Neural cell (in vitro differentiated cells): ENCODE results near the gene FARP1. TPM values are rescaled to one million over a fixed set of nuclear protein-coding genes. Genes with fewer than 3 reads are reported as not detected.

Experiments used
- H2AFZ ChIP-seq: fragments of 200-600, 300-800 bp; sonication (generic), shearing (Covaris generic); 2 replicates; pipeline ENCODE4 v1.6.0; 2014; ENCODE audit warnings: low read depth, mild to moderate bottlenecking, antibody characterized with exemption, low read length, moderate library complexity
- H3F3A ChIP-seq: fragments of 200-600 bp; shearing (Covaris generic); 2 replicates; pipeline ENCODE4 v1.6.1; 2016; ENCODE audit warnings: mild to moderate bottlenecking, moderate library complexity, mixed read lengths, antibody characterized with exemption, low read length; ENCODE audit not compliant: insufficient read depth, poor library complexity, severe bottlenecking
- H3K27ac ChIP-seq: fragments of 200-600, 300-800 bp; sonication (generic), shearing (Covaris generic); 2 replicates; pipeline ENCODE4 v1.5.1; 2014; ENCODE audit warnings: mild to moderate bottlenecking, low read length, moderate library complexity
- H3K27me3 ChIP-seq: fragments of 300-800, 200-600 bp; sonication (generic), shearing (Covaris generic); 2 replicates; pipeline ENCODE4 v1.6.0; 2014; ENCODE audit warnings: mild to moderate bottlenecking, low read depth, low read length, moderate library complexity; ENCODE audit not compliant: insufficient read depth
- H3K36me3 ChIP-seq: fragments of 300-800, 200-600 bp; sonication (generic), shearing (Covaris generic); 2 replicates; pipeline ENCODE4 v1.5.1; 2014; ENCODE audit warnings: mild to moderate bottlenecking, antibody characterized with exemption, low read length, moderate library complexity; ENCODE audit not compliant: insufficient read depth
- H3K4me2 ChIP-seq: fragments of 300-800, 200-600 bp; sonication (generic), shearing (Covaris generic); 2 replicates; pipeline ENCODE4 v1.6.0; 2014; ENCODE audit warnings: mild to moderate bottlenecking, low read length
- H3K4me3 ChIP-seq: fragments of 300-800, 200-600 bp; sonication (generic), shearing (Covaris generic); 2 replicates; pipeline ENCODE4 v1.5.1; 2014; ENCODE audit warnings: mild to moderate bottlenecking, low read length, moderate library complexity
- H3K79me2 ChIP-seq: fragments of 200-600 bp; shearing (Covaris generic); replicated peaks from 2 replicates; pipeline ENCODE4 v1.6.0; 2014; ENCODE audit warnings: mild to moderate bottlenecking, low read length, moderate library complexity; ENCODE audit not compliant: insufficient read depth
- H3K9ac ChIP-seq: fragments of 300-800, 200-600 bp; sonication (generic), shearing (Covaris generic); 2 replicates; pipeline ENCODE4 v1.6.1; 2016; ENCODE audit warnings: mild to moderate bottlenecking, low read length, mixed read lengths
- H3K9me2 ChIP-seq: fragments of 200-600 bp; shearing (Covaris generic); 2 replicates; pipeline ENCODE4 v1.6.1; 2016; ENCODE audit warnings: mild to moderate bottlenecking, low read length, mixed read lengths; ENCODE audit not compliant: insufficient read depth
- H3K9me3 ChIP-seq: fragments of 200-600, 300-800 bp; sonication (generic), shearing (Covaris generic); 2 replicates; pipeline ENCODE4 v1.6.1; 2016; ENCODE audit warnings: mild to moderate bottlenecking, mixed run types, low read length, moderate library complexity, mixed read lengths
- H4K20me1 ChIP-seq: fragments of 200-600 bp; shearing (Covaris generic); 2 replicates; pipeline ENCODE4 v1.6.1; 2016; ENCODE audit warnings: mild to moderate bottlenecking, mixed run types; ENCODE audit not compliant: insufficient read depth
- EP300 ChIP-seq: fragments of 450-650 bp; conservative IDR thresholded peaks from 2 replicates; pipeline ENCODE4 v1.6.1; 2014; ENCODE audit warnings: antibody characterized with exemption, mild to moderate bottlenecking, moderate library complexity; ENCODE audit not compliant: poor library complexity, severe bottlenecking
- EZH2 ChIP-seq: fragments of 200-600, 300-800 bp; shearing (Covaris generic), sonication (generic); IDR thresholded peaks from 2 replicates; pipeline ENCODE4 v1.6.1; 2014; ENCODE audit warnings: antibody characterized with exemption, low read length, borderline replicate concordance, mild to moderate bottlenecking; ENCODE audit not compliant: insufficient read depth, poor library complexity, severe bottlenecking
- MXI1 ChIP-seq: fragments of 450-650 bp; conservative IDR thresholded peaks from 2 replicates; pipeline ENCODE4 v1.6.1; 2014; ENCODE audit warnings: antibody characterized with exemption, mild to moderate bottlenecking; ENCODE audit not compliant: poor library complexity, severe bottlenecking
- POLR2AphosphoS5 ChIP-seq: IDR thresholded peaks from 2 replicates; pipeline ENCODE4 v1.6.1; 2012
- RAD21 ChIP-seq: fragments of 450-650 bp; conservative IDR thresholded peaks from 2 replicates; pipeline ENCODE4 v1.6.1; 2014; ENCODE audit warnings: antibody characterized with exemption, mild to moderate bottlenecking, moderate library complexity
- SMC3 ChIP-seq: fragments of 450-650 bp; conservative IDR thresholded peaks from 2 replicates; pipeline ENCODE4 v1.6.1; 2014; ENCODE audit warnings: antibody characterized with exemption, mild to moderate bottlenecking, moderate library complexity; ENCODE audit not compliant: poor library complexity
- TAF1 ChIP-seq: IDR thresholded peaks from 2 replicates; pipeline ENCODE4 v1.6.1; 2012; ENCODE audit warnings: low read depth
- polyA plus RNA-seq: library from polyadenylated mRNA; depleted of rRNA; stranded (reverse); fragments of >200 nt; gene quantifications from 2 replicates; pipeline ENCODE4 v1.2.3, GENCODE V29; 2014
- TF ChIP-seq, protein P1 (sequence below): fragments of 450-650 bp; IDR thresholded peaks from 2 replicates; pipeline ENCODE4 v1.5.1; 2014; ENCODE audit warnings: antibody characterized with exemption, mild to moderate bottlenecking, moderate library complexity; ENCODE audit not compliant: poor library complexity, severe bottlenecking
- TF ChIP-seq, protein P2 (sequence below): IDR thresholded peaks from 2 replicates; pipeline ENCODE4 v1.6.1; 2012; ENCODE audit warnings: borderline replicate concordance

The FARP1 gene
- polyA plus RNA-seq, 1 donor from 2014 or later = 19.7 TPM

- Histone ChIP-seq H3K9me3 (no peaks in the 10 kb centered on the region), H3K27ac (no peak overlapping the region), H2AFZ (no peak overlapping the region), H3K4me3 (no peak overlapping the region), H3K36me3 (no peaks in the 10 kb centered on the region), H3K9ac (no peak overlapping the region), H3K27me3 (no peaks in the 10 kb centered on the region), H3K9me2 (no peaks in the 10 kb centered on the region), H4K20me1 (no peaks in the 10 kb centered on the region), H3F3A (no peaks in the 10 kb centered on the region), H3K4me2 (no peak overlapping the region), H3K79me2 (no peaks in the 10 kb centered on the region)
- TF ChIP-seq EP300 (no peak), POLR2AphosphoS5 (no peak), RAD21 (no peak)
- TF ChIP-seq, protein P1, sequence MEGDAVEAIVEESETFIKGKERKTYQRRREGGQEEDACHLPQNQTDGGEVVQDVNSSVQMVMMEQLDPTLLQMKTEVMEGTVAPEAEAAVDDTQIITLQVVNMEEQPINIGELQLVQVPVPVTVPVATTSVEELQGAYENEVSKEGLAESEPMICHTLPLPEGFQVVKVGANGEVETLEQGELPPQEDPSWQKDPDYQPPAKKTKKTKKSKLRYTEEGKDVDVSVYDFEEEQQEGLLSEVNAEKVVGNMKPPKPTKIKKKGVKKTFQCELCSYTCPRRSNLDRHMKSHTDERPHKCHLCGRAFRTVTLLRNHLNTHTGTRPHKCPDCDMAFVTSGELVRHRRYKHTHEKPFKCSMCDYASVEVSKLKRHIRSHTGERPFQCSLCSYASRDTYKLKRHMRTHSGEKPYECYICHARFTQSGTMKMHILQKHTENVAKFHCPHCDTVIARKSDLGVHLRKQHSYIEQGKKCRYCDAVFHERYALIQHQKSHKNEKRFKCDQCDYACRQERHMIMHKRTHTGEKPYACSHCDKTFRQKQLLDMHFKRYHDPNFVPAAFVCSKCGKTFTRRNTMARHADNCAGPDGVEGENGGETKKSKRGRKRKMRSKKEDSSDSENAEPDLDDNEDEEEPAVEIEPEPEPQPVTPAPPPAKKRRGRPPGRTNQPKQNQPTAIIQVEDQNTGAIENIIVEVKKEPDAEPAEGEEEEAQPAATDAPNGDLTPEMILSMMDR = no peak
Measured at GRCh38 chr13:98353750-98354149, 210.9 kb downstream of the FARP1 start.

GRCh38 chr13:98358937-98359336 is 216.0 kb downstream of the FARP1 start:
- Histone ChIP-seq H3K27ac (no peak overlapping the region), H3K9me3 (no peaks in the 10 kb centered on the region), H3K36me3 (no peaks in the 10 kb centered on the region), H3K9me2 (no peaks in the 10 kb centered on the region), H3F3A (no peaks in the 10 kb centered on the region), H3K79me2 (no peaks in the 10 kb centered on the region), H3K4me3 (no peak overlapping the region), H2AFZ (no peak overlapping the region), H3K9ac (no peak overlapping the region), H3K4me2 (no peak overlapping the region), H4K20me1 (no peaks in the 10 kb centered on the region), H3K27me3 (no peaks in the 10 kb centered on the region)
- TF ChIP-seq MXI1 (no peak), EP300 (no peak), RAD21 (no peak), POLR2AphosphoS5 (no peak), EZH2 (no peak), TAF1 (no peak), SMC3 (no peak)
- TF ChIP-seq, protein P1 = no peak
- TF ChIP-seq, protein P2, sequence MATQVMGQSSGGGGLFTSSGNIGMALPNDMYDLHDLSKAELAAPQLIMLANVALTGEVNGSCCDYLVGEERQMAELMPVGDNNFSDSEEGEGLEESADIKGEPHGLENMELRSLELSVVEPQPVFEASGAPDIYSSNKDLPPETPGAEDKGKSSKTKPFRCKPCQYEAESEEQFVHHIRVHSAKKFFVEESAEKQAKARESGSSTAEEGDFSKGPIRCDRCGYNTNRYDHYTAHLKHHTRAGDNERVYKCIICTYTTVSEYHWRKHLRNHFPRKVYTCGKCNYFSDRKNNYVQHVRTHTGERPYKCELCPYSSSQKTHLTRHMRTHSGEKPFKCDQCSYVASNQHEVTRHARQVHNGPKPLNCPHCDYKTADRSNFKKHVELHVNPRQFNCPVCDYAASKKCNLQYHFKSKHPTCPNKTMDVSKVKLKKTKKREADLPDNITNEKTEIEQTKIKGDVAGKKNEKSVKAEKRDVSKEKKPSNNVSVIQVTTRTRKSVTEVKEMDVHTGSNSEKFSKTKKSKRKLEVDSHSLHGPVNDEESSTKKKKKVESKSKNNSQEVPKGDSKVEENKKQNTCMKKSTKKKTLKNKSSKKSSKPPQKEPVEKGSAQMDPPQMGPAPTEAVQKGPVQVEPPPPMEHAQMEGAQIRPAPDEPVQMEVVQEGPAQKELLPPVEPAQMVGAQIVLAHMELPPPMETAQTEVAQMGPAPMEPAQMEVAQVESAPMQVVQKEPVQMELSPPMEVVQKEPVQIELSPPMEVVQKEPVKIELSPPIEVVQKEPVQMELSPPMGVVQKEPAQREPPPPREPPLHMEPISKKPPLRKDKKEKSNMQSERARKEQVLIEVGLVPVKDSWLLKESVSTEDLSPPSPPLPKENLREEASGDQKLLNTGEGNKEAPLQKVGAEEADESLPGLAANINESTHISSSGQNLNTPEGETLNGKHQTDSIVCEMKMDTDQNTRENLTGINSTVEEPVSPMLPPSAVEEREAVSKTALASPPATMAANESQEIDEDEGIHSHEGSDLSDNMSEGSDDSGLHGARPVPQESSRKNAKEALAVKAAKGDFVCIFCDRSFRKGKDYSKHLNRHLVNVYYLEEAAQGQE = no peak
